SK-N-SH treated with all-trans-retinoic acid at 6 μM for 48 hours (cell line): ENCODE results near the gene SYT8.

ENCODE experiments used
- PATZ1 ChIP-seq: fragments of 250-450 bp; sonication (Bioruptor Pico); IDR thresholded peaks from 2 replicates; pipeline ENCODE4 v1.8.0; 2020; ENCODE audit warnings: mild to moderate bottlenecking, moderate library complexity, borderline replicate concordance
- PPARA ChIP-seq: fragments of 250-450 bp; sonication (Bioruptor Pico); IDR thresholded peaks from 2 replicates; pipeline ENCODE4 v1.5.0; 2020; ENCODE audit warnings: mild to moderate bottlenecking, borderline replicate concordance
- ZNF8 ChIP-seq: fragments of 450-650 bp; formaldehyde crosslinking; IDR thresholded peaks from 2 replicates; pipeline ENCODE4 v1.5.0; 2020; ENCODE audit warnings: mild to moderate bottlenecking, moderate library complexity
- TF ChIP-seq, protein P1 (sequence below): fragments of 250-450 bp; sonication (Bioruptor Pico); IDR thresholded peaks from 2 replicates; pipeline ENCODE4 v1.8.0; 2021; ENCODE audit warnings: low read depth, mild to moderate bottlenecking, moderate library complexity, borderline replicate concordance

- TF ChIP-seq PPARA (CRISPR knock-in tag) (no peak), ZNF8 (CRISPR knock-in tag) (no peak), PATZ1 (no peak)
- TF ChIP-seq, protein P1, sequence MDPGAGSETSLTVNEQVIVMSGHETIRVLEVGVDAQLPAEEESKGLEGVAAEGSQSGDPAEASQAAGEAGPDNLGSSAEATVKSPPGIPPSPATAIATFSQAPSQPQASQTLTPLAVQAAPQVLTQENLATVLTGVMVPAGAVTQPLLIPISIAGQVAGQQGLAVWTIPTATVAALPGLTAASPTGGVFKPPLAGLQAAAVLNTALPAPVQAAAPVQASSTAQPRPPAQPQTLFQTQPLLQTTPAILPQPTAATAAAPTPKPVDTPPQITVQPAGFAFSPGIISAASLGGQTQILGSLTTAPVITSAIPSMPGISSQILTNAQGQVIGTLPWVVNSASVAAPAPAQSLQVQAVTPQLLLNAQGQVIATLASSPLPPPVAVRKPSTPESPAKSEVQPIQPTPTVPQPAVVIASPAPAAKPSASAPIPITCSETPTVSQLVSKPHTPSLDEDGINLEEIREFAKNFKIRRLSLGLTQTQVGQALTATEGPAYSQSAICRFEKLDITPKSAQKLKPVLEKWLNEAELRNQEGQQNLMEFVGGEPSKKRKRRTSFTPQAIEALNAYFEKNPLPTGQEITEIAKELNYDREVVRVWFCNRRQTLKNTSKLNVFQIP: no peak
Measured at GRCh38 chr11:1858154-1858553, 23.4 kb downstream of the SYT8 start.
